Fibroblast of skin of scalp (primary cell): ENCODE measurements around the gene GPX8.

Experiments
- DNase-seq: peaks from one replicate; pipeline ENCODE4 v3.0.0-alpha.2; 2013

GPX8 gene

DNA sequence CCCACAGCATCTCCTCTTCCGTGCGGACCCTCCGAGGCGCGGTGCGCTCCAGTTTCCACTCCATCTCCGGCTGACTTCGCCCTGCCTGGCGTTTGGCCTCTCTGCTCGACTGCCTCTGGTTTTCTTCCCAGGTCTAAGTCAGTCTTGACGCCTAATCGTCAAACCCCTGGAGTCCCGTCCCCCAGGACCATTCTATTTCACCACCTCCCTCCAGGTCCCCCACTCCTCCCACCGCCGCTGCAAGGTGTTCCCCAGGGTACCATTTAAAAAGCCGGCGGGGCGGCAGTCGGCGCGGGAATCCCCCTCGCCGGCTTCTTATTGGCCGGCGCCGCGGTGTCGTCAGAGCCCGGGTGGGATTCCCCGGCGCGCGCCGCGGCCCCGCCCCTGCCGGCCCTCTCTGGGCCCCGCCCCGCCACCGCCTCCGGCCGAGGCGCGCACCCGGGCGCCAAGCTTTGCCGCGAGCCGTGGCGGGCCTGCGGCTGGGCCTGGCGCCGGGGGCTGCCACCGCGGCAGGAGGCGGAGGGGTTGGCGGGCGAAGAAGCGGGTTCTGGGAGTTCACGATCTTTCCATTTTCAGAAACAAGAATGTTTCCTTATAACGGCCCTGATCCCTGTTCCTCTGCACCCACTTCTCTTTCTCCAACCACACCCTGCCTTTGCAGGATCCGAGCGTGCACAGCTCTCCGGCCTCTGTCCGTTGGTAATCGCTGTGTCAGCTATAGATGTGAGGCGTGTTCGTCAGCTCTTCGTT is 13.1 kb downstream of the GPX8 start, which contains the start of gene CDC20B:
Gene CDC20B (minus strand): TSS at position 241 of the 750 bp plus-strand sequence. CDS start 177 bp downstream, at position 64.
- peak; percentile 72 for DNase-seq

DNA sequence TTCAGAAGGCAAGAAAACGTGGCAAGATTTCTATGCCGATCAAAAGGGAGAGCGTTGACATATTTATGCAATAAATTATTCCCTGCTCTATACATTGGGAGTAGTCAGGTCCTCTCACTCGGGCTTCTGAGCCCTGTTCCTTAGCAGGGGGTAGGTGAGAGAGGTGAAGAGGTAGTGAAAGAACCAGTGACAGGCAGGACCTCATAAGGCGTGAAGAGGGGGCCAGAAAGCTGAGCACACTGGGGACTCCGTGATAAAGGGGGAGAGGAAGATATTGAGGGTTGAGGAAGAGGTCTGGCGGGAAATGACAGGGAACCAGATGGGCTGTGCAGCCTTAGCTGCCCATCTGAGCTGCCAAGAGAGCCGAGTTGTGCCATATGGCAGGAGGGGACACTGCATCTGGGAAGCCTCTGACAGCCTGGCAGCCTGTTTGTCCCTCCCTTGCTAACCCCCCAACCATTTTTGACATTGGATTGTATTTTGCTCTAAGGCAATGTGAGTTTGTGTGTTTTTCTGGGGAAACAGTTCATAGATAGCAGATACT is 13.8 kb downstream of the GPX8 start:
- no peak for DNase-seq

DNA sequence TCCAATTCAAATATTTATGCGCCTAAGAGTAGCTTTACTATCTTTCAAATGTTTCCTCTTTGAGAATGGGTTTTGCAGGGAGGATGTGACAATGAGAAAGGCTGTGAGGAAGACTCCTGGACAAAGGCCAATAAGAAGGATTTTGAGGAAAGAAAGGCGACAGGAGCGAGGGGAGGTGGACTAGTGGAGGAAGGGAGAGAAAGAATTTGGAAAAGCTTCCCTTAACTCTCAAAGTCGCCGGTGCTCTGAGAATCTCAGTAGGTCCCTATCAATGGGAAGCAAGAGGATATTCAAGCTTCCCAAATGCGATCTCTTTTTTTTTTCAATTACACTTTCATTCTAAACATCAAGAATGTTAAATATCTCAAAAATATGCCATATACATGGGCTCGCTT is 15.8 kb downstream of the GPX8 start:
- DNase-seq = no peak

DNA sequence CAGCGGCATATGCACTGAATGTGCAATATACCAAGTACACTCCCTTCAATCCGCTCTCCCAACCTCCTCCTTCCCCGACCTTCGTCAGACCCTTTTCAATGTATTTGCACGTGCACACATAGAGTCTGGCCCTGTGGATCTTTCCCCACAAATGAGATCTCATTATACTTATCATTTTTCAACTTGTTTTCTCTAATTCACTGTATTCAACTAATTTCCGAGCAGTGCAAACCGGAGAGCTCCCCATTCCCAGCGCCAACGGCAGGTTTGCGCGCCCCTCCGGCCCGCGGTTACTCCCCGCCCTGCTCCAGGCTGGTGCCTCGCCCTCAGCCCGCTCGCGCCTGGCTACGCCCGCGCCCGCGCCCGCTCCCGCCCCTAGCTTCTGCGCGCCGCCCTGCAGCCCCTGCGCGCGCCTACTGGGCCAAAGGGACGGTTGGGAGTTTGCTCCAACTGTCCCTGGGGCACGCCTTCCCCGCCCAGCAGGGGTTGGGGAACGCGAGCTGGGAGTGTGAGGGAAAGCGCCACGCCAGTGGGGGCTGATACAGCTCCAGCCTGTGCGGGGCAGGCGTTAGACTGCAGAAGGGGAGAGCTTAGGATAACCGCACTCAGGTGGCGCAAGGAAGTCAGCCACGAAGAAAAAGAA is 16.3 kb downstream of the GPX8 start:
- peak; percentile 21 for DNase-seq

DNA sequence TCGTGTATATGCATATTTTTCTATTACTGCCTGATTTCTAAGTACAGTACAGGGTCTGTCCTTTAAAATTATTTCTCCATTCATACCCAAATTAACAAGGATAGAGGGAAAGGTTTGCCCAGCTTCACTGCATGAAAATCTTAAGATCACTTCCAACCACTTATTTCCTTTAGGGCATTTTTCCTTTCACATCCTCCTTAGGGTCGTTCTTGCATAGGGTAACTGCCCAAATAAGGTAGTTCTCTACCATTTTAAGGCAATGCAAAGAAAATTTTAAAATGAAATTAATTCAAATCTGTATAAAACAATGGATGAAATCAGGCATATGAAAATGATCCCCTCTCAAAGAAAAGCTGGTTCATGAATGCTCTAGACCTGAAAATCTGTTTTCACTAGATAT is 17.1 kb downstream of the GPX8 start:
- no peak for DNase-seq

- DNase-seq = no peak
Observed at GRCh38 chr5:55180016-55180415, 20.0 kb downstream of the GPX8 start.

GRCh38 chr5:55187370-55187769 is 27.4 kb downstream of the GPX8 start:
- DNase-seq = no peak

- DNase-seq = no peak
Observed at GRCh38 chr5:55188656-55189540, 28.9 kb downstream of the GPX8 start.

DNA sequence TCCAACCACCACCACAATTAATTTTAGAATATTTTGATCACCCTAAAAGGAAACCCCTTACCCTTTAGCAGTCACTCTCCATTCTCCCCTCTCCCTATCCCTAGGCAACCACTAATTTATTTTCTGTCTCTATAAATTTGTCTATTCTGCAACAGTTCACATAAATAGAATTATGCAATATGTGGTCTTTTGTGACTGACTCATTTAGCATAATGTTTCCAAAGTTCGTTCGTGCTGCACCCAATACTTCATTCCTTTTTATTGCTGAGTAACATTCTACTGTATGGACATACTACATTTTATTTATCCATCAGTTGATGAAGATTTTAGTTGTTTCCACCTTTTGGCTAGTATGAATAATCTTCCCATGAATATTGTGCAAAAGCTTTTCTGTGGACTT is 31.2 kb downstream of the GPX8 start:
- DNase-seq = no peak

GRCh38 chr5:55205001-55205400 is 45.0 kb downstream of the GPX8 start:
- DNase-seq = no peak

- no peak for DNase-seq
Observed at GRCh38 chr5:55211184-55211874, 51.4 kb downstream of the GPX8 start.
